Measurements from ENCODE around the gene XPR1.

Gene XPR1

GRCh38 chr1:180630408-180631193 is 1.2 kb upstream of the XPR1 start:
- H2AFZ ChIP-seq (ENCODE audit: low read length): no peak overlapping the region; the same call in 1 of the 2 replicates
- H3K27me3 ChIP-seq (ENCODE audit: insufficient read depth, low read length, poor library complexity, severe bottlenecking): no peaks in the 10 kb centered on the region
- TF ChIP-seq EZH2phosphoT487 (IDR thresholded peaks at IDR 0.05; ENCODE audit: borderline replicate concordance) (no peak), CTCF (conservative IDR thresholded peaks at IDR 0.05; ENCODE audit: low read length) (no peak)
- H3K36me3 ChIP-seq (ENCODE audit: insufficient read depth, low read length): no peaks in the 10 kb centered on the region
- no peaks in the 10 kb centered on the region for H3K9me2 ChIP-seq (replicated peaks; ENCODE audit: low read depth, low read length)
- H3K4me2 ChIP-seq (ENCODE audit: low read depth, low read length, poor library complexity, severe bottlenecking): no peak overlapping the region
- H4K20me1 ChIP-seq (ENCODE audit: insufficient read depth, low read length, poor library complexity, severe bottlenecking): peaks cover 28% of the 10 kb centered on the region
- H3K79me2 ChIP-seq (ENCODE audit: insufficient read depth, low read length): peaks cover 27% of the 10 kb centered on the region
- no peak overlapping the region for H3K9ac ChIP-seq (ENCODE audit: low read depth, low read length, poor library complexity, severe bottlenecking)
- H3K4me3 ChIP-seq (ENCODE audit: low read length, poor library complexity, severe bottlenecking): no peak overlapping the region
- H3K4me1 ChIP-seq (ENCODE audit: insufficient read depth, low read length, poor library complexity, severe bottlenecking): peaks cover 32% of the 10 kb centered on the region
- 0 out of 2 replicates have a peak, but pooled peaks cover 6% of the 10 kb centered on the region for H3F3A ChIP-seq (ENCODE audit: low read depth)
- H3K9me3 ChIP-seq (ENCODE audit: insufficient read depth, low read depth, low read length): no peaks in the 10 kb centered on the region

- peaks cover 33% of the 10 kb centered on the region for H3K79me2 ChIP-seq (ENCODE audit: insufficient read depth, low read length)
- no peaks in the 10 kb centered on the region for H3K9me3 ChIP-seq (ENCODE audit: insufficient read depth, low read depth, low read length)
- H3K4me1 ChIP-seq (ENCODE audit: insufficient read depth, low read length, poor library complexity, severe bottlenecking): peaks cover 36% of the 10 kb centered on the region
- peak overlapping the region; percentile 50 for H3K4me2 ChIP-seq (ENCODE audit: low read depth, low read length, poor library complexity, severe bottlenecking)
- H3K9ac ChIP-seq (ENCODE audit: low read depth, low read length, poor library complexity, severe bottlenecking): peak overlapping the region; percentile 75
- no peaks in the 10 kb centered on the region for H3K27me3 ChIP-seq (ENCODE audit: insufficient read depth, low read length, poor library complexity, severe bottlenecking)
- H4K20me1 ChIP-seq (ENCODE audit: insufficient read depth, low read length, poor library complexity, severe bottlenecking): peaks cover 32% of the 10 kb centered on the region
- H2AFZ ChIP-seq (ENCODE audit: low read length): peak overlapping the region; percentile 71
- H3K9me2 ChIP-seq (replicated peaks; ENCODE audit: low read depth, low read length): no peaks in the 10 kb centered on the region
- H3F3A ChIP-seq (ENCODE audit: low read depth): 0 out of 2 replicates have a peak, but pooled peaks cover 6% of the 10 kb centered on the region
- H3K4me3 ChIP-seq (ENCODE audit: low read length, poor library complexity, severe bottlenecking): peak overlapping the region; percentile 40
- no peaks in the 10 kb centered on the region for H3K36me3 ChIP-seq (ENCODE audit: insufficient read depth, low read length)
- no peak for TF ChIP-seq EZH2phosphoT487 (IDR thresholded peaks at IDR 0.05; ENCODE audit: borderline replicate concordance)
- TF ChIP-seq CTCF (conservative IDR thresholded peaks at IDR 0.05; ENCODE audit: low read length): no peak
These were observed 542 bp upstream of the XPR1 start for GRCh38 chr1:180631194-180631765.

- no peaks in the 10 kb centered on the region for H3K36me3 ChIP-seq (ENCODE audit: insufficient read depth, low read length)
- H3K27me3 ChIP-seq (ENCODE audit: insufficient read depth, low read length, poor library complexity, severe bottlenecking): no peaks in the 10 kb centered on the region
- TF ChIP-seq CTCF (conservative IDR thresholded peaks at IDR 0.05; ENCODE audit: low read length): peak; percentile 41
- no peak for TF ChIP-seq EZH2phosphoT487 (IDR thresholded peaks at IDR 0.05; ENCODE audit: borderline replicate concordance)
- H2AFZ ChIP-seq (ENCODE audit: low read length): peak overlapping the region; percentile 96
- 0 out of 2 replicates have a peak, but pooled peaks cover 6% of the 10 kb centered on the region for H3F3A ChIP-seq (ENCODE audit: low read depth)
- peak overlapping the region; percentile 81 for H3K4me3 ChIP-seq (ENCODE audit: low read length, poor library complexity, severe bottlenecking)
- peaks cover 38% of the 10 kb centered on the region for H3K4me1 ChIP-seq (ENCODE audit: insufficient read depth, low read length, poor library complexity, severe bottlenecking)
- H3K9me2 ChIP-seq (replicated peaks; ENCODE audit: low read depth, low read length): no peaks in the 10 kb centered on the region
- H3K79me2 ChIP-seq (ENCODE audit: insufficient read depth, low read length): peaks cover 36% of the 10 kb centered on the region
- peaks cover 38% of the 10 kb centered on the region for H4K20me1 ChIP-seq (ENCODE audit: insufficient read depth, low read length, poor library complexity, severe bottlenecking)
- no peaks in the 10 kb centered on the region for H3K9me3 ChIP-seq (ENCODE audit: insufficient read depth, low read depth, low read length)
- peak overlapping the region; percentile 75 for H3K9ac ChIP-seq (ENCODE audit: low read depth, low read length, poor library complexity, severe bottlenecking)
- H3K4me2 ChIP-seq (ENCODE audit: low read depth, low read length, poor library complexity, severe bottlenecking): peak overlapping the region; percentile 92
These were observed 669 bp downstream of the XPR1 start for GRCh38 chr1:180632326-180633056.

All from Loucy (cell line).